ENCODE results near the gene SWAP70.
"Not testable (repeated sequence)": the region's sequence is repeated elsewhere in the genome, so short reads cannot be mapped to it uniquely, and the experiment has no call there.

SWAP70 gene

GRCh38 chr11:9693801-9694553 lies 30.1 kb downstream of the SWAP70 start:
- no peak for DNase-seq

GRCh38 chr11:9695228-9695627 lies 31.4 kb downstream of the SWAP70 start:
- DNase-seq: not testable (repeated sequence)

- DNase-seq: no peak
These were observed 33.9 kb downstream of the SWAP70 start for GRCh38 chr11:9697766-9698165.

- DNase-seq: no peak
These were observed 36.4 kb downstream of the SWAP70 start for GRCh38 chr11:9700105-9700801.

GRCh38 chr11:9701799-9702198 lies 37.9 kb downstream of the SWAP70 start:
- DNase-seq: no peak

- DNase-seq: no peak
These were observed 39.4 kb downstream of the SWAP70 start for GRCh38 chr11:9703280-9703679.

GRCh38 chr11:9704037-9704436 lies 40.2 kb downstream of the SWAP70 start:
- no peak for DNase-seq

- no peak for DNase-seq
These were observed 40.7 kb downstream of the SWAP70 start for GRCh38 chr11:9704620-9705019.

- not testable (repeated sequence) for DNase-seq
These were observed 41.5 kb downstream of the SWAP70 start for GRCh38 chr11:9705361-9705760.

- no peak for DNase-seq
These were observed 44.7 kb downstream of the SWAP70 start for GRCh38 chr11:9708544-9708943.

GRCh38 chr11:9710223-9710622 lies 46.3 kb downstream of the SWAP70 start:
- DNase-seq: no peak

GRCh38 chr11:9710852-9711251 lies 47.0 kb downstream of the SWAP70 start:
- DNase-seq: no peak

- DNase-seq: no peak
These were observed 47.8 kb downstream of the SWAP70 start for GRCh38 chr11:9711454-9712307.

- DNase-seq: no peak
These were observed 50.5 kb downstream of the SWAP70 start for GRCh38 chr11:9714272-9714940.

- DNase-seq: no peak
These were observed 52.6 kb downstream of the SWAP70 start for GRCh38 chr11:9716275-9717039.

GRCh38 chr11:9717040-9717357 lies 53.1 kb downstream of the SWAP70 start:
- no peak for DNase-seq

- DNase-seq: no peak
These were observed 53.8 kb downstream of the SWAP70 start for GRCh38 chr11:9717719-9718118.

GRCh38 chr11:9718147-9718546 lies 54.3 kb downstream of the SWAP70 start:
- no peak for DNase-seq

- DNase-seq: peak; percentile 13
These were observed 55.9 kb downstream of the SWAP70 start for GRCh38 chr11:9719566-9720289.

GRCh38 chr11:9720290-9720630 lies 56.4 kb downstream of the SWAP70 start:
- DNase-seq: no peak

- DNase-seq: no peak
These were observed 58.1 kb downstream of the SWAP70 start for GRCh38 chr11:9722023-9722422.

- DNase-seq: no peak
These were observed 59.0 kb downstream of the SWAP70 start for GRCh38 chr11:9722893-9723292.
